Mucosa of descending colon (tissue), 3 donors: Measurements from ENCODE around the gene IFIT2. TPM values are rescaled to one million over a fixed set of nuclear protein-coding genes. Genes with fewer than 3 reads are reported as not detected.
"Not testable (repeated sequence)": the region's sequence is repeated elsewhere in the genome, so short reads cannot be mapped to it uniquely, and the experiment has no call there.

Source experiments
- ATAC-seq: fragments of 200-7000 bp; cut with Tn5 transposase; one replicate; pipeline ENCODE4 v1.9.1; 2020; ENCODE audit warnings: mild to moderate bottlenecking, moderate library complexity
- DNase-seq, 3 donors: peaks; one replicate each; pipeline ENCODE4 v3.0.0-alpha.2; 2020
- H3K36me3 ChIP-seq: fragments of 200-600 bp; one replicate; pipeline ENCODE4 v1.8.0; 2021; ENCODE audit warnings: low read depth, mild to moderate bottlenecking
- H3K4me1 ChIP-seq: fragments of 200-600 bp; one replicate; pipeline ENCODE4 v1.8.0; 2021; ENCODE audit warnings: low read depth, mild to moderate bottlenecking
- H3K4me3 ChIP-seq: fragments of 200-600 bp; one replicate; pipeline ENCODE4 v1.8.0; 2021; ENCODE audit warnings: mild to moderate bottlenecking
- H3K9me3 ChIP-seq: fragments of 200-600 bp; one replicate; pipeline ENCODE4 v1.8.0; 2021; ENCODE audit warnings: mild to moderate bottlenecking
- intact Hi-C, 2 donors: fragments of 100-400 bp; cut with DNase I in 1 of 2; cut with micrococcal nuclease in 1 of 2; formaldehyde crosslinking; loops; one replicate each; pipeline versions ENCODE4 v1.11.0 to v1.11.1; 2022; cut with DNase I, micrococcal nuclease
- total RNA-seq, 3 donors: library from RNA; stranded (reverse); fragmentation: NEBNext Ultra II Directional in 2 of 3; extraction: Animal tissue kit (Norgen Biotek cat#: 25700) in 2 of 3; gene quantifications; one replicate each; pipeline versions ENCODE4 v1.2.1 to v1.2.4, GENCODE V29; 2021 to 2023
- TF ChIP-seq, protein P1 (sequence below): fragments of 200-600 bp; IDR thresholded peaks from one replicate; pipeline ENCODE4 v1.8.0; 2022; ENCODE audit warnings: antibody characterized with exemption, mild to moderate bottlenecking
- donor health status: DM: no; HTN: no; CAD: no; lungs with moderate emphysema.
- donor health status: DM: no; HTN: no; CAD: no.
- donor health status: DM: no; HTN: yes; CAD: no.

IFIT2 gene
- total RNA-seq, 3 donors from 2014 or later, result 6.9 to 7.6 (median 7.5) TPM

DNA sequence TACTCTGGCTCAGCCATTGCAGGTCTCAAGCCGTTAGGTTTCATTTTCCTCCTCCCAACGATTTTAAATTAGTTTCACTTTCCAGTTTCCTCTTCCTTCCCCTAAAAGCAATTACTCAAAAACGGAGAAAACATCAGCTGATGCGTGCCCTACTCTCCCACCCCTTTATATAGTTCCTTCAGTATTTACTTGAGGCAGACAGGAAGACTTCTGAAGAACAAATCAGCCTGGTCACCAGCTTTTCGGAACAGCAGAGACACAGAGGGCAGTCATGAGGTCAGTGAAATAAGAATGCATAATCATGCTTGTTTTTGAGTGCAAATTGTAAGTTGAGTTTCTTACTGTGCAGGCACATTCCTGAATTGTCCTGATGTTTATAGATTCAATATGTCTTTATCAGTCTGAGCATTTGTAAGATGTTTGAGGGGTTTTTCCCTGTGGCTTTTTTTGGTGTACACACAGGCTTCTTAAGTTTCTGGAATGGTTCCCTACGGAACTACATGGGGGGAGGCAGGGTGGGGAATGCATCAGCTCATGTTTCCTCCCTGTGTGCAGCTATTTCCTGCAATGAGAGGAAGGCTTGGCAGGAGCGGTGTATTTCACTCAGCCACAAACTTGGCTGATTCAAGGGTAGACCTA is 26.1 kb downstream of the IFIT2 start, which contains the start of gene IFIT3:
TSS of gene IFIT3 (plus strand) at position 195 of the 639 bp plus-strand sequence. CDS start at position 272, 77 bp downstream.
- intact Hi-C loops, result no loop called here
- Histone ChIP-seq H3K4me3 (no peak within 1 kb of the TSS), H3K9me3 (no peaks in the 10 kb centered on the region)

DNA sequence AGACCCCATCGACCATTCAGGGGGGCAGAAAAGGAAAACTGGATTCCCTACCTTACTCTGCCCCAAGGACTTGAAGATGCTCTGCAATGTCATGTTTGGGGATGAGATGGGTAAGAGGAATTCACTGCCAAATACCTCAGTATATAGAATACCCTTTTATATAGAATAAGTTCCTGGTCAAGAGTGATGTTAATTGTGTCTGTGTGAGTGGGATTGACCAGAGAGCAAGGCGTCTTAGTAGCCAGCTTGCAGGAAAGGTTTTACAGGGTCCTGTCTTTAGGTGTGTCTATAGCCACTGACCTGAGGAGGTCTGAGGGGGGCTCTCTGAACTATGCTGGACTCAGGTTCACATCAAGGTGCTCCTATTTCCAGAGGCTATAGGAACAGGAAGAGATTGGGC is 27.3 kb downstream of the IFIT2 start:
- H3K4me3 ChIP-seq, result no peak overlapping the region
- peaks cover 16% of the 10 kb centered on the region for H3K4me1 ChIP-seq
- no peaks in the 10 kb centered on the region for H3K36me3 ChIP-seq
- DNase-seq, result no peak
- no peaks in the 10 kb centered on the region for H3K9me3 ChIP-seq
- intact Hi-C loops, result no loop called here
- TF ChIP-seq, protein P1, sequence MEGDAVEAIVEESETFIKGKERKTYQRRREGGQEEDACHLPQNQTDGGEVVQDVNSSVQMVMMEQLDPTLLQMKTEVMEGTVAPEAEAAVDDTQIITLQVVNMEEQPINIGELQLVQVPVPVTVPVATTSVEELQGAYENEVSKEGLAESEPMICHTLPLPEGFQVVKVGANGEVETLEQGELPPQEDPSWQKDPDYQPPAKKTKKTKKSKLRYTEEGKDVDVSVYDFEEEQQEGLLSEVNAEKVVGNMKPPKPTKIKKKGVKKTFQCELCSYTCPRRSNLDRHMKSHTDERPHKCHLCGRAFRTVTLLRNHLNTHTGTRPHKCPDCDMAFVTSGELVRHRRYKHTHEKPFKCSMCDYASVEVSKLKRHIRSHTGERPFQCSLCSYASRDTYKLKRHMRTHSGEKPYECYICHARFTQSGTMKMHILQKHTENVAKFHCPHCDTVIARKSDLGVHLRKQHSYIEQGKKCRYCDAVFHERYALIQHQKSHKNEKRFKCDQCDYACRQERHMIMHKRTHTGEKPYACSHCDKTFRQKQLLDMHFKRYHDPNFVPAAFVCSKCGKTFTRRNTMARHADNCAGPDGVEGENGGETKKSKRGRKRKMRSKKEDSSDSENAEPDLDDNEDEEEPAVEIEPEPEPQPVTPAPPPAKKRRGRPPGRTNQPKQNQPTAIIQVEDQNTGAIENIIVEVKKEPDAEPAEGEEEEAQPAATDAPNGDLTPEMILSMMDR, result no peak
- ATAC-seq, result no peak

More for the DNA sequence above, 26.1 kb downstream of the IFIT2 start, which contains the start of gene IFIT3:
- peak; percentile 63 for ATAC-seq
- H3K36me3 ChIP-seq, result no peaks in the 10 kb centered on the region
- H3K4me1 ChIP-seq, result peaks cover 4% of the 10 kb centered on the region
- DNase-seq, result peak in 1 of 3 donors; percentile 54
- TF ChIP-seq, protein P1, result no peak

DNA sequence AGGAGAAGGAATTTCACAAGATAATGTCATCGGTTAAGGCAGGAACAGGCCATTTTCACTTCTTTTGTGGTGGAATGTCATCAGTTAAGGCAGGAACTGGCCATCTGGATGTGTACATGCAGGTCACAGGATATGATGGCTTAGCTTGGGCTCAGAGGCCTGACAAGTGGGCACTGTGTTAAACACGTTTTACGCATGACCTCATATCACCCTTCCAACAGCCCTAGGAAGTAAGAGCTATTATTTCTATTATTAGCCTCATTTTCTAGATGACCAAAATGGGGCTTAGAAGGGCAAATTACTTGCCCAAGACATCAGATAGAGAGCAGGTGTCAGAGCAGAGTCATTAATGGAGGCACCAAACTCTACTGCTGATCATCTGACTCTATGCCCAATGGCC is 28.2 kb downstream of the IFIT2 start:
- intact Hi-C loops, H3K4me3 ChIP-seq: not testable (repeated sequence)

DNA sequence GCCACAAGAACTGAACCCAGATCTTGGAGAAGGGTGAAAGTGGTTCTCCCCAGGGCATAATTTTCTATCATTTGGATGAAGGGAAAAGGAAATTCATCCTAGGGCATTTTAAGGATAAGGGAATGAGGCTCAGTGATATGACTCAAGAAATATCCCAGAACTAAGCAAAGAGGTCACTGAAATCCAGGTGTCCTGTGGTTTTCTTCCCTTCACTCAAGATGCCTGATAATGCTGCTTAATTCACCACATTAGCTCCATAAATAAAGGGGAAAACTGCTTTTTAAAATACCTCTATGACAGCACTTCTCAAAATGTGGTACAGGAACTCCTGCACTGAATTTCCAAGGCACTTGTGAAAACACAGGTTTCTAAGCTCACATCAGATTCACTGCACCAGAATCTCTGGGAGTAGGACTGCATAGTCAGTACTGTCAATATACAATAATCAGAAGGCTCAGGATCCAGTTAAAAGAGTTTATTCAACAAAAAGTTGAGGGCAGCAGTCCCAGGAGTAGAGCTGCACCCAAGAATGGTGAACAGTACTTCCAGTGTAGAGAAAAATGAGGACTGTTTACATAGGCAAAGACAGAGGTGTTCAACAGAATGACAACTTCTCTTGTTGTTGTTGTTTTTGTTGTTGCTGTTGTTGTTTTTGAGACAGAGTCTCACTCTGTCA is 28.8 kb downstream of the IFIT2 start:
- Histone ChIP-seq H3K9me3 (no peaks in the 10 kb centered on the region), H3K36me3 (no peaks in the 10 kb centered on the region), H3K4me3 (no peak overlapping the region), H3K4me1 (peaks cover 17% of the 10 kb centered on the region)
- TF ChIP-seq, protein P1, result no peak
- ATAC-seq (no peak), DNase-seq (no peak)
- intact Hi-C loops, result no loop called here

More for the DNA sequence above, 28.2 kb downstream of the IFIT2 start:
- H3K36me3 ChIP-seq, DNase-seq, H3K9me3 ChIP-seq, ATAC-seq: not testable (repeated sequence)
- H3K4me1 ChIP-seq, result peaks cover 17% of the 10 kb centered on the region

DNA sequence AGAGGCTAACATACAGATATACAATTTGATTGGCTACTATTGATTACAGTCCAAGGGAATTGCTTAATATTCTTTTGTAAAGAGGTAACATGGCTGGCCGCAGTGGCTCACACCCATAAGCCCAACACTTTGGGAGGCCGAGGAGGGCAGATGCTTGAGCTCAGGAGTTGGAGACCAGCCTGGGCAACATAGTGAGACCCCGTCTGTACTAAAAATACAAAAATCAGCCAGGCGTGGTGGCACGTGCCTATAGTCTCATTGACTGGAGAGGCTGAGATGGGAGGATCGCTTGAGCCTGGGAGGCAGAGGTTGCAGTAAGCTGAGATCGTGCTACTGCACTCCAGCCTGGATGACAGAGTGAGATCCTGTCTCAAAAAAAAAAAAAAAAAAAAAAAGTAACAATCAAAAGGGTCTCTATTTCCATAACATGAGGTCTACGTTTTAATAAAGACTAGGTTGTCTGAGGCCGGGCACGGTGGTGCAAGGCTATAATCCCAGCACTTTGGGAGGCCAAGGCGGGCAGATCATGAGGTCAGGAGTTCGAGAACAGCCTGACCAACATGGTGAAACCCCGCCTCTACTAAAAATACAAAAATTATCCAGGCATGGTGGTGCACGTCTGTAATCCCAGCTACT is 29.8 kb downstream of the IFIT2 start:
- H3K9me3 ChIP-seq, ATAC-seq, intact Hi-C loops, H3K4me3 ChIP-seq, H3K36me3 ChIP-seq, DNase-seq: not testable (repeated sequence)
- H3K4me1 ChIP-seq, result peaks cover 17% of the 10 kb centered on the region

DNA sequence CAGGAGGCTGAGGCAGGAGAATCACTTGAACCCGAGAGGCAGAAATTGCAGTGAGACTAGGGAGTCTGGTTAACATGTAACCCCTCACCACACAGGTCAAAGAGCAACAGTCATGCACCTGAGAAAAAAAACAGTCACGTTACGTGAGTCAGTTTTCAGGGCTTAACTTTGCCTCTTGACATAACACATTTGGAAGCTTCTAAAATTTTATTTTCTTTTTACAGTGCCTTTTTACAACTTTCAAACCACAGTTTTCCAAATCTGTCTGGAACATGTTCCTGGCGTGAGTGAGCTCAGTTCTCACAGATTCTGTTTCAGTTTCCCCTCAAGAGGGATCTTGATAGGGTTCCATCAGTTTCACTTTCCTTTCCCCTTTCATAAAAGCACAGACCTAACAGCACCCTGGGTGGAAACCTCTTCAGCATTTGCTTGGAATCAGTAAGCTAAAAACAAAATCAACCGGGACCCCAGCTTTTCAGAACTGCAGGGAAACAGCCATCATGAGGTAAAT is 30.3 kb downstream of the IFIT2 start:
- ATAC-seq (peak; percentile 84), DNase-seq (peak in 1 of 3 donors; percentile 48)
- Histone ChIP-seq H3K4me1 (peaks cover 17% of the 10 kb centered on the region), H3K36me3 (no peaks in the 10 kb centered on the region), H3K4me3 (no peak overlapping the region), H3K9me3 (no peaks in the 10 kb centered on the region)
- TF ChIP-seq, protein P1, result no peak
- intact Hi-C loops, result no loop called here
